B cell (primary cell): ENCODE results near the gene PSTPIP1. TPM values are rescaled to one million over a fixed set of nuclear protein-coding genes. Genes with fewer than 3 reads are reported as not detected.

Source experiments
- ATAC-seq: fragments of 200-7000 bp; cut with Tn5 transposase; one replicate; pipeline ENCODE4 v1.10.0; 2021; ENCODE audit warnings: low read depth, mild to moderate bottlenecking, moderate number of reproducible peaks, moderate library complexity
- CTCF ChIA-PET: fragments of 350-600 bp; sonication (Branson Sonifier 250); formaldehyde crosslinking; loops from one replicate; lab custom pipeline; 2021; ENCODE audit warnings: antibody characterized with exemption, inconsistent platforms; lab: Charles Lee
- POLR2A ChIA-PET: fragments of 350-600 bp; sonication (Branson Sonifier 250); formaldehyde crosslinking; loops from one replicate; lab custom pipeline; 2021; ENCODE audit warnings: antibody characterized with exemption; lab: Charles Lee
- DNase-seq: peaks from one replicate; pipeline ENCODE4 v3.0.0; 2013
- H2AFZ ChIP-seq: 2 replicates; pipeline ENCODE4 v1.6.1; 2012; ENCODE audit warnings: mild to moderate bottlenecking, low read depth, low read length; ENCODE audit not compliant: insufficient read depth, poor library complexity, severe bottlenecking
- H3K27ac ChIP-seq, 2 donors: 1 replicate in 1 of 2; 2 replicates in 1 of 2; pipeline ENCODE4 v1.5.1; 2012 to 2013; ENCODE audit warnings: low read length in 2 of 2, mild to moderate bottlenecking in 2 of 2, moderate library complexity in 1 of 2
- H3K27me3 ChIP-seq, 4 experiments: fragments of 200-600 bp in 1 of 4; sonication (generic) in 1 of 4; replicated peaks in 1 of 4; 1 replicate in 2 of 4; 2 replicates in 2 of 4; pipeline versions ENCODE4 v1.6.1 to v1.7.0; 2013 to 2016; ENCODE audit warnings: low read length in 3 of 4, mild to moderate bottlenecking in 2 of 4, mixed read lengths in 1 of 4, moderate library complexity in 1 of 4; ENCODE audit not compliant: insufficient read depth in 4 of 4, control insufficient read depth in 3 of 4; ENCODE audit errors: control extremely low read depth in 1 of 4
- H3K36me3 ChIP-seq, 2 experiments: replicated peaks in 1 of 2; 1 replicate in 1 of 2; 2 replicates in 1 of 2; pipeline versions ENCODE4 v1.6.1 to v1.7.1; 2013; ENCODE audit warnings: low read length in 1 of 2; ENCODE audit not compliant: insufficient read depth in 2 of 2, control insufficient read depth in 1 of 2; ENCODE audit errors: control extremely low read depth in 1 of 2, extremely low read depth in 1 of 2
- H3K4me1 ChIP-seq, 2 donors: fragments of 200-600 bp in 1 of 2; sonication (generic) in 1 of 2; 1 replicate in 1 of 2; 2 replicates in 1 of 2; pipeline versions ENCODE4 v1.5.1 to v1.6.1; 2013 to 2017; ENCODE audit warnings: low read length in 2 of 2; ENCODE audit not compliant: control insufficient read depth in 2 of 2, insufficient read depth in 2 of 2
- H3K4me2 ChIP-seq: replicated peaks from 2 replicates; pipeline ENCODE3; 2012; ENCODE audit warnings: mild to moderate bottlenecking, low read depth, low read length; ENCODE audit not compliant: poor library complexity, severe bottlenecking
- H3K4me3 ChIP-seq, 5 experiments: fragments of 200-600 bp in 1 of 5; sonication (generic) in 1 of 5; 1 replicate in 3 of 5; 2 replicates in 2 of 5; pipeline versions ENCODE4 v1.5.1 to v1.7.0; 2011 to 2016; ENCODE audit warnings: low read length in 4 of 5, mild to moderate bottlenecking in 4 of 5, low read depth in 2 of 5, control low read depth in 1 of 5, moderate library complexity in 1 of 5; ENCODE audit not compliant: insufficient read depth in 1 of 5; ENCODE audit errors: control extremely low read depth in 1 of 5, extremely low read depth in 1 of 5
- H3K79me2 ChIP-seq: fragments of 200-600 bp; sonication (generic); one replicate; pipeline ENCODE4 v1.6.0; 2016; ENCODE audit warnings: low read length; ENCODE audit not compliant: control insufficient read depth, insufficient read depth
- H3K9ac ChIP-seq: fragments of 200-600 bp; sonication (generic); 2 replicates; pipeline ENCODE4 v1.6.1; 2017; ENCODE audit warnings: mild to moderate bottlenecking, low read length, moderate library complexity
- H3K9me3 ChIP-seq, 3 donors: one replicate each; pipeline versions ENCODE4 v1.6.1 to v1.7.1; 2013; ENCODE audit warnings: low read length in 2 of 3; ENCODE audit not compliant: control insufficient read depth in 2 of 3, insufficient read depth in 1 of 3; ENCODE audit errors: control extremely low read depth in 1 of 3
- H4K20me1 ChIP-seq: 2 replicates; pipeline ENCODE4 v1.6.0; 2012; ENCODE audit warnings: mild to moderate bottlenecking, low read length; ENCODE audit not compliant: insufficient read depth, control insufficient read depth, poor library complexity, severe bottlenecking
- H3K27ac Mint-ChIP-seq: one replicate; pipeline ENCODE4 v1.8.0; 2021; ENCODE audit warnings: mixed read lengths
- H3K27me3 Mint-ChIP-seq: one replicate; pipeline ENCODE4 v1.8.0; 2021; ENCODE audit warnings: mixed read lengths
- H3K4me1 Mint-ChIP-seq: one replicate; pipeline ENCODE4 v1.8.0; 2021; ENCODE audit warnings: mixed read lengths
- H3K4me3 Mint-ChIP-seq: one replicate; pipeline ENCODE4 v1.8.0; 2021; ENCODE audit warnings: mixed read lengths
- H3K9me3 Mint-ChIP-seq: one replicate; pipeline ENCODE4 v1.8.0; 2022; ENCODE audit warnings: mixed read lengths; ENCODE audit not compliant: insufficient read depth
- CTCF ChIP-seq: fragments of 200-600 bp; IDR thresholded peaks from one replicate; pipeline ENCODE4 v1.8.0; 2022; ENCODE audit warnings: antibody characterized with exemption, mild to moderate bottlenecking
- EZH2 ChIP-seq: IDR thresholded peaks from 2 replicates; pipeline ENCODE4 v1.6.1; 2012; ENCODE audit warnings: borderline replicate concordance, low read depth, mild to moderate bottlenecking, moderate library complexity, low read length; ENCODE audit not compliant: insufficient read depth, poor library complexity, severe bottlenecking
- WGBS: methylation state at CpG from one replicate; pipeline ENCODE4 v1.1.5; 2013; ENCODE audit warnings: missing lambda C conversion rate; ENCODE audit not compliant: insufficient coverage; 5-methylcytosine and 5-hydroxymethylcytosine counted together
- intact Hi-C: fragments of 100-400 bp; cut with micrococcal nuclease; formaldehyde crosslinking; loops from one replicate; pipeline ENCODE4 v1.10.0; 2022
- polyA plus RNA-seq: library from polyadenylated mRNA; depleted of rRNA; stranded (reverse); fragments of >200 nt; gene quantifications from 2 replicates; pipeline ENCODE4 v1.2.3, GENCODE V29; 2012
- total RNA-seq, 2 donors: library from RNA; stranded (reverse); fragments of 120-200 nt in 1 of 2; gene quantifications; 1 replicate in 1 of 2; 2 replicates in 1 of 2; pipeline versions ENCODE4 v1.2.3 to v1.2.4, GENCODE V29; 2013 to 2022

The PSTPIP1 gene
- total and polyA plus RNA-seq, 2 donors (not counting 1 experiment from before 2014, with no cell fraction given) = 69.0 to 79.3 TPM

GRCh38 chr15:77058468-77058867, 63.5 kb downstream of the PSTPIP1 start:
- ChIA-PET CTCF (interaction anchor here (1.0 to 3.1 kb wide), 5 partner anchors 8 to 485 kb away, joined by 3 to 8 read pairs (median 4); no protein-coding TSS in a partner anchor), POLR2A (no interaction called here)
- Histone ChIP-seq H3K9me3 (no peaks in the 10 kb centered on the region), H2AFZ (no peak overlapping the region), H3K36me3 (peaks cover 0 to 42% of the 10 kb centered on the region in 2 experiments), H3K27ac (peak overlapping the region in 1 of 2 donors; percentile 21), H3K27me3 (no peaks in the 10 kb centered on the region), H3K79me2 (peaks cover 100% of the 10 kb centered on the region), H3K4me3 (no peak overlapping the region), H3K4me2 (no peak overlapping the region), H3K4me1 (peaks cover 60 to 68% of the 10 kb centered on the region in 2 donors), H3K9ac (no peak overlapping the region), H4K20me1 (peaks cover 77% of the 10 kb centered on the region)
- TF ChIP-seq CTCF (no peak), EZH2 (no peak)
- no peak overlapping the region for H3K4me3 Mint-ChIP-seq
- DNase-seq (no peak), ATAC-seq (no peak)
- H3K9me3 Mint-ChIP-seq = no peaks in the 10 kb centered on the region
- intact Hi-C loops = no loop called here
- 100% methylated on average over 2 of the region's 4 CpGs for WGBS
- H3K27me3 Mint-ChIP-seq = no peaks in the 10 kb centered on the region
- H3K4me1 Mint-ChIP-seq = peaks cover 81% of the 10 kb centered on the region
- H3K27ac Mint-ChIP-seq = no peak overlapping the region

GRCh38 chr15:77059786-77060361, 64.9 kb downstream of the PSTPIP1 start:
- Histone ChIP-seq H3K4me1 (peaks cover 67 to 80% of the 10 kb centered on the region in 2 donors), H2AFZ (no peak overlapping the region), H3K36me3 (peaks cover 0 to 37% of the 10 kb centered on the region in 2 experiments), H3K9ac (peak overlapping the region; percentile 37), H3K79me2 (peaks cover 100% of the 10 kb centered on the region), H3K4me3 (peak overlapping the region in 3 of 5 experiments; percentile 2 to 9 (median 6)), H3K27me3 (no peaks in the 10 kb centered on the region), H3K9me3 (no peaks in the 10 kb centered on the region), H3K27ac (peak overlapping the region; percentile 11 to 48), H4K20me1 (peaks cover 72% of the 10 kb centered on the region), H3K4me2 (peak overlapping the region; percentile 51)
- ATAC-seq = peak; percentile 39
- no peak for TF ChIP-seq EZH2
- TF ChIP-seq CTCF = no peak
- ChIA-PET POLR2A (no interaction called here), CTCF (interaction anchor here (1.4 to 3.1 kb wide), 6 partner anchors 9 to 484 kb away, joined by 3 to 9 read pairs (median 7); no protein-coding TSS in a partner anchor)
- no CpG with 5 or more reads among the region's 2 CpGs for WGBS
- DNase-seq = peak; percentile 27
- intact Hi-C loops = no loop called here
- Mint-ChIP-seq H3K9me3 (no peaks in the 10 kb centered on the region), H3K27me3 (no peaks in the 10 kb centered on the region), H3K4me1 (peaks cover 85% of the 10 kb centered on the region), H3K4me3 (peak overlapping the region; percentile 55), H3K27ac (peak overlapping the region; percentile 44)
